Measurements from ENCODE around the gene HEY2.

- TF ChIP-seq CREM (IDR thresholded peaks at IDR 0.05; ENCODE audit: low read depth) (no peak), CTCF (IDR thresholded peaks at IDR 0.05 in 2 of 3, conservative IDR thresholded peaks at IDR 0.05 in 1 of 3; ENCODE audit: control insufficient read depth in 2 of 3, extremely low read depth in 1 of 3, insufficient read depth in 1 of 3, low read depth in 3 of 3, low read length in 3 of 3) (no peak), KDM1A (IDR thresholded peaks at IDR 0.05; ENCODE audit: borderline replicate concordance) (no peak), MLLT1 (IDR thresholded peaks at IDR 0.05) (no peak), POLR2A (IDR thresholded peaks at IDR 0.05; ENCODE audit: low read depth, low read length) (no peak), TCF12 (IDR thresholded peaks at IDR 0.05; ENCODE audit: low read depth, low read length) (no peak), IKZF1 (conservative IDR thresholded peaks at IDR 0.05) (no peak), CBFB (IDR thresholded peaks at IDR 0.05; ENCODE audit: low read depth) (no peak)
Observed at GRCh38 chr6:125743604-125744003, 5.8 kb upstream of the HEY2 start.
